K562 (cell line): ENCODE data around the gene VIPR1. TPM values are rescaled to one million over a fixed set of nuclear protein-coding genes. Genes with fewer than 3 reads are reported as not detected.

Experiments
- ATAC-seq: fragments of 200-7000 bp; cut with Tn5 transposase; 3 replicates; pipeline ENCODE4 v1.9.1; 2020; ENCODE audit warnings: moderate library complexity
- BruUV-seq: library from RNA; stranded (reverse); fragments of 400-500 nt; replicated peaks from 2 replicates; lab custom pipeline; 2021; lab: Mats Ljungman, UMichigan
- CTCF ChIA-PET: fragments of 300-600 bp; formaldehyde crosslinking; extraction: SDS; loops from one replicate; lab custom pipeline; 2021; ENCODE audit warnings: low intra/inter-chr PET ratio; lab: Yijun Ruan, JAX
- POLR2A ChIA-PET: fragments of 300-600, 350-650 bp; sonication (Branson Sonifier 250); formaldehyde crosslinking; extraction: SDS; loops from one replicate; lab custom pipeline; 2021; ENCODE audit warnings: antibody characterized with exemption, inconsistent platforms; lab: Yijun Ruan, JAX
- DNase-seq, 4 experiments: peaks; one replicate each; pipeline versions ENCODE4 v3.0.0 to v3.0.0-alpha.2; 2011 to 2018; ENCODE audit warnings: low spot score in 3 of 4, mixed read lengths in 3 of 4; ENCODE audit errors: extremely low read depth in 1 of 4
- FAIRE-seq: peaks from 2 replicates; lab custom pipeline; 2011; peaks lifted over from hg19 to GRCh38; lab: Jason Lieb, UNC
- H2AFZ ChIP-seq: 2 replicates; pipeline ENCODE4 v1.6.0; 2011; ENCODE audit warnings: low read depth, low read length, control low read depth, inconsistent platforms
- H3K27ac ChIP-seq: fragments of 200-600 bp; 3 replicates; pipeline ENCODE4 v1.8.0; 2011; ENCODE audit warnings: low read depth, mild to moderate bottlenecking, control low read depth, inconsistent platforms, low read length, moderate library complexity, mixed read lengths; ENCODE audit errors: extremely low read depth
- H3K27me3 ChIP-seq, 2 experiments: fragments of 300-600 bp in 1 of 2; 2 replicates in 1 of 2; 3 replicates in 1 of 2; pipeline versions ENCODE4 v1.6.0 to v1.8.0; 2011; ENCODE audit warnings: inconsistent platforms in 2 of 2, low read length in 2 of 2, mild to moderate bottlenecking in 1 of 2, mixed read lengths in 1 of 2, moderate library complexity in 1 of 2; ENCODE audit not compliant: control insufficient read depth in 2 of 2, insufficient read depth in 2 of 2
- H3K36me3 ChIP-seq: fragments of 300-600 bp; 3 replicates; pipeline ENCODE4 v1.8.0; 2011; ENCODE audit warnings: mild to moderate bottlenecking, low read length, inconsistent platforms; ENCODE audit not compliant: control insufficient read depth, insufficient read depth
- H3K4me1 ChIP-seq, 2 experiments: fragments of 200-600 bp in 1 of 2; replicated peaks in 1 of 2; 2 replicates in 1 of 2; 3 replicates in 1 of 2; pipeline versions ENCODE4 v1.5.1 to v1.8.0; 2011; ENCODE audit warnings: inconsistent platforms in 2 of 2, low read length in 2 of 2, mild to moderate bottlenecking in 1 of 2, mixed read lengths in 1 of 2, moderate library complexity in 1 of 2; ENCODE audit not compliant: control insufficient read depth in 2 of 2, insufficient read depth in 2 of 2
- H3K4me2 ChIP-seq: 2 replicates; pipeline ENCODE4 v1.6.1; 2011; ENCODE audit warnings: low read length, control low read depth, inconsistent platforms, mixed read lengths; ENCODE audit not compliant: insufficient read depth
- H3K4me3 ChIP-seq: fragments of 200-600 bp; sonication (generic), shearing (Covaris generic); 2 replicates; pipeline ENCODE4 v1.5.1; 2016; ENCODE audit warnings: control low read depth, inconsistent platforms
- H3K79me2 ChIP-seq: fragments of 200-600 bp; 3 replicates; pipeline ENCODE4 v1.8.0; 2011; ENCODE audit warnings: low read length, inconsistent platforms; ENCODE audit not compliant: control insufficient read depth, insufficient read depth
- H3K9ac ChIP-seq, 2 experiments: 2 replicates each; pipeline versions ENCODE4 v1.6.0 to v1.6.1; 2011; ENCODE audit warnings: low read depth in 2 of 2, low read length in 2 of 2, control low read depth in 1 of 2, inconsistent platforms in 1 of 2, mild to moderate bottlenecking in 1 of 2, mixed read lengths in 1 of 2; ENCODE audit not compliant: insufficient read depth in 1 of 2
- H3K9me1 ChIP-seq: one replicate; pipeline ENCODE4 v1.6.0; 2011; ENCODE audit warnings: inconsistent platforms, mild to moderate bottlenecking, low read length, moderate library complexity; ENCODE audit not compliant: control insufficient read depth, insufficient read depth
- H3K9me3 ChIP-seq: replicated peaks from 2 replicates; pipeline ENCODE4 v1.5.1; 2011; ENCODE audit warnings: low read depth, low read length, inconsistent platforms; ENCODE audit not compliant: control insufficient read depth, insufficient read depth
- H4K20me1 ChIP-seq: replicated peaks from 2 replicates; pipeline ENCODE4 v1.6.1; 2011; ENCODE audit warnings: low read length, inconsistent platforms, mixed read lengths; ENCODE audit not compliant: control insufficient read depth, insufficient read depth
- BRF1 ChIP-seq: IDR thresholded peaks from 3 replicates; pipeline ENCODE4 v1.6.1; 2011; ENCODE audit warnings: borderline replicate concordance, mild to moderate bottlenecking; ENCODE audit not compliant: insufficient read length; ENCODE audit errors: extremely low read depth
- ELK1 ChIP-seq: sonication (generic); formaldehyde crosslinking; IDR thresholded peaks from 2 replicates; pipeline ENCODE4 v1.8.1; 2022; ENCODE audit warnings: missing genetic modification reagents
- HDAC3 ChIP-seq: fragments of 450-650 bp; IDR thresholded peaks from 2 replicates; pipeline ENCODE4 v1.6.1; 2018; ENCODE audit warnings: borderline replicate concordance, mild to moderate bottlenecking, moderate library complexity; ENCODE audit not compliant: partially characterized antibody
- ILF3 ChIP-seq: fragments of 450-650 bp; IDR thresholded peaks from 2 replicates; pipeline ENCODE4 v1.6.1; 2018; ENCODE audit warnings: antibody characterized with exemption, mild to moderate bottlenecking, moderate library complexity, borderline replicate concordance
- NCOA2 ChIP-seq, 2 experiments: fragments of 450-650 bp; IDR thresholded peaks; 2 replicates each; pipeline ENCODE4 v1.6.1; 2018; ENCODE audit warnings: mild to moderate bottlenecking in 2 of 2, moderate library complexity in 1 of 2; ENCODE audit not compliant: partially characterized antibody in 2 of 2
- NCOA4 ChIP-seq: fragments of 450-650 bp; IDR thresholded peaks from 2 replicates; pipeline ENCODE4 v1.6.1; 2018; ENCODE audit warnings: mild to moderate bottlenecking; ENCODE audit not compliant: partially characterized antibody
- POLR2AphosphoS2 ChIP-seq: IDR thresholded peaks from 2 replicates; pipeline ENCODE4 v1.6.1; 2012; ENCODE audit warnings: low read length, improper control_type of control experiment
- SAFB ChIP-seq: fragments of 200-400 bp; formaldehyde crosslinking; IDR thresholded peaks from 2 replicates; pipeline ENCODE4 v1.6.1; 2017; ENCODE audit warnings: low read depth, low read length, borderline replicate concordance
- TRIM28 ChIP-seq: fragments of 450-650 bp; IDR thresholded peaks from 2 replicates; pipeline ENCODE4 v1.6.1; 2017
- ZNF24 ChIP-seq: fragments of 450-650 bp; IDR thresholded peaks from 2 replicates; pipeline ENCODE4 v1.6.1; 2016
- WGBS: fragments of 100-300 bp; shearing (Covaris generic); methylation state at CpG from one replicate; pipeline ENCODE4 v1.1.6; 2016; ENCODE audit warnings: low coverage, mixed read lengths; ENCODE audit not compliant: insufficient coverage; ENCODE audit errors: missing lambda C conversion rate; 5-methylcytosine and 5-hydroxymethylcytosine counted together
- in situ Hi-C: fragments of 300-500 bp; cut with MboI; formaldehyde crosslinking; loops from 4 replicates; pipeline ENCODE4 v1.15.0; 2018; ENCODE audit warnings: inconsistent platforms, mixed read lengths
- intact Hi-C: fragments of 100-400 bp; cut with micrococcal nuclease; formaldehyde crosslinking; loops from 2 replicates; pipeline ENCODE4 v1.14.2; 2022
- polyA plus RNA-seq, 8 experiments: library from polyadenylated mRNA; depleted of rRNA in 4 of 8; stranded (reverse) in 5 of 8; unstranded in 3 of 8; fragments of >200 nt; fragmentation: Nextera tagmentation in 2 of 8; fragmentation: Illumina TruSeq in 1 of 8; extraction: Ambion mirVana in 2 of 8; extraction: Trizol in 1 of 8; gene quantifications; 2 replicates each; pipeline versions ENCODE4 v1.2.1 to v1.2.3, GENCODE V29; 2011 to 2014; ENCODE audit warnings: inconsistent platforms in 1 of 8, missing spikeins in 1 of 8
- total RNA-seq, 7 experiments: library from RNA; depleted of rRNA in 6 of 7; stranded (reverse); fragments of >200 nt in 6 of 7; fragmentation: Illumina TruSeq in 2 of 7; extraction: Trizol in 2 of 7; gene quantifications; 2 replicates each; pipeline versions ENCODE4 v1.2.1 to v1.2.3, GENCODE V29; 2011 to 2021; ENCODE audit warnings: low replicate concordance in 1 of 7
- TF ChIP-seq, protein P1 (sequence below): fragments of 450-650 bp; IDR thresholded peaks from one replicate; pipeline ENCODE4 v1.6.1; 2018; ENCODE audit warnings: mild to moderate bottlenecking, moderate library complexity; ENCODE audit not compliant: partially characterized antibody
- TF ChIP-seq, protein P2 (sequence below): sonication (generic); formaldehyde crosslinking; IDR thresholded peaks from 2 replicates; pipeline ENCODE4 v1.8.1; 2022; ENCODE audit warnings: missing genetic modification reagents

VIPR1 gene
- total and polyA plus RNA-seq, 9 of the 15 experiments (the other 6 are each of a cell fraction or from before 2014, with no cell fraction given): 0.04 to 0.38 (median 0.12) TPM; not detected in 3

- Histone ChIP-seq H3K4me2 (no peak overlapping the region), H4K20me1 (no peaks in the 10 kb centered on the region), H3K4me1 (no peaks in the 10 kb centered on the region), H3K79me2 (no peaks in the 10 kb centered on the region), H3K4me3 (no peak overlapping the region), H3K9me1 (no peaks in the 10 kb centered on the region), H3K27me3 (no peaks in the 10 kb centered on the region; a peak in 2 of 5 replicates)
- CTCF ChIA-PET: no interaction called here
- no peak for DNase-seq
- POLR2A ChIA-PET: no interaction called here
- no TSS peak for BruUV-seq
- TF ChIP-seq, protein P1, sequence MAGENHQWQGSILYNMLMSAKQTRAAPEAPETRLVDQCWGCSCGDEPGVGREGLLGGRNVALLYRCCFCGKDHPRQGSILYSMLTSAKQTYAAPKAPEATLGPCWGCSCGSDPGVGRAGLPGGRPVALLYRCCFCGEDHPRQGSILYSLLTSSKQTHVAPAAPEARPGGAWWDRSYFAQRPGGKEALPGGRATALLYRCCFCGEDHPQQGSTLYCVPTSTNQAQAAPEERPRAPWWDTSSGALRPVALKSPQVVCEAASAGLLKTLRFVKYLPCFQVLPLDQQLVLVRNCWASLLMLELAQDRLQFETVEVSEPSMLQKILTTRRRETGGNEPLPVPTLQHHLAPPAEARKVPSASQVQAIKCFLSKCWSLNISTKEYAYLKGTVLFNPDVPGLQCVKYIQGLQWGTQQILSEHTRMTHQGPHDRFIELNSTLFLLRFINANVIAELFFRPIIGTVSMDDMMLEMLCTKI: no peak
- TF ChIP-seq ELK1 (CRISPR knock-in tag) (no peak), TRIM28 (no peak), ZNF24 (no peak), POLR2AphosphoS2 (no peak), NCOA4 (no peak), NCOA2 (IDR thresholded peaks at IDR 0.05; ENCODE audit: partially characterized antibody in 2 of 2) (no peak), BRF1 (no peak), ILF3 (no peak), HDAC3 (no peak), SAFB (no peak)
- TF ChIP-seq, protein P2, sequence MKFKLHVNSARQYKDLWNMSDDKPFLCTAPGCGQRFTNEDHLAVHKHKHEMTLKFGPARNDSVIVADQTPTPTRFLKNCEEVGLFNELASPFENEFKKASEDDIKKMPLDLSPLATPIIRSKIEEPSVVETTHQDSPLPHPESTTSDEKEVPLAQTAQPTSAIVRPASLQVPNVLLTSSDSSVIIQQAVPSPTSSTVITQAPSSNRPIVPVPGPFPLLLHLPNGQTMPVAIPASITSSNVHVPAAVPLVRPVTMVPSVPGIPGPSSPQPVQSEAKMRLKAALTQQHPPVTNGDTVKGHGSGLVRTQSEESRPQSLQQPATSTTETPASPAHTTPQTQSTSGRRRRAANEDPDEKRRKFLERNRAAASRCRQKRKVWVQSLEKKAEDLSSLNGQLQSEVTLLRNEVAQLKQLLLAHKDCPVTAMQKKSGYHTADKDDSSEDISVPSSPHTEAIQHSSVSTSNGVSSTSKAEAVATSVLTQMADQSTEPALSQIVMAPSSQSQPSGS (CRISPR knock-in tag): no peak
- TF ChIP-seq, all 486 proteins: peak for 0
- in situ Hi-C loops (no loop called here), intact Hi-C loops (no loop called here)
- H3K27ac ChIP-seq: no peak overlapping the region
- no peak overlapping the region for H2AFZ ChIP-seq
- H3K9me3 ChIP-seq: no peaks in the 10 kb centered on the region
- H3K36me3 ChIP-seq: no peaks in the 10 kb centered on the region
- WGBS: 0% methylated on average over 2 of the region's 2 CpGs
- H3K9ac ChIP-seq: no peak overlapping the region
- no peak for ATAC-seq
- no peak for FAIRE-seq
Measured at GRCh38 chr3:42486814-42487565, 15.5 kb upstream of the VIPR1 start.
